RPMI7951 (cell line): ENCODE results near the gene AKR1B1. TPM values are rescaled to one million over a fixed set of nuclear protein-coding genes. Genes with fewer than 3 reads are reported as not detected.

Experiments
- DNase-seq: peaks from one replicate; pipeline ENCODE4 v3.0.0-alpha.2; 2012; ENCODE audit warnings: low read depth
- total RNA-seq: library from RNA; depleted of rRNA; stranded (reverse); fragments of >200 nt; shearing (Covaris generic); gene quantifications from 2 replicates; pipeline ENCODE4 v1.2.3, GENCODE V29; 2014

AKR1B1 gene
- total RNA-seq, 1 experiment from 2014 or later, result 358 TPM

DNA sequence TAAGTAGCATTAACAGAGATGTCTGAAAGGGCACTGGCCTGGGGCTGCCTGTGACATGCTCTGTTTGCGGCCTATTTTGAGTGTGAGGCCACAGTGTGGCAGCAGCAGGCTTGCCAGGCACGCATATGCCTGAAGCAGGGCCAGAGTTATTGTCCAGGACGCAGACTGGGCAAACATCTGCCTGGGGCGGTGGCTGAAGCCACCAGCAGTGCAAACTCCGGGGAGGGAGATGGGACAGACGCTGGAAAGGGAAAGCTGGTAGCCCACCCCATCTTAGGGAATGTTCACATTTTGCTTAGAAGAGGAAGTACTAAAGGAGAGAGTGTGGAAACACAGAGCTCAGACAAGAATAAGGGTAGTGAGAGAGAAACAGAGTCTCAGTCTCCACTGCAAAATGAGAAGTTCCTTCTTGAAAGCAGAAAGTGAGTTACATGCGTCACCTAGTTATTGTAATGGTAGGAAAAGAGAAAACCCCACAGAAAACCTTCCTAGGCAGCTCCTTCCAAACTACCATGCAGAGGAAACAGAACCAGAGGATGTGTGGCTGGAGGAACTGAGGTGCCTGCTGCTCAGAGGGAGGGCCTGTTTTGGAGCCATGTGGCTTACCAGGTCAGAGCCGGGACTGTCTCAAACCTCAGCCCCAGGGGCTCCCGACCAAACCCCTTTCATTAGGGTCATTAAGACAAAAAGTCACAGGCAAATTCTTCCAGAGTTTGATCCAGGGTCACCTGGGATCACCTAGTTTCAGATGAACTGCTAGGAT lies 14.5 kb downstream of the AKR1B1 start:
- DNase-seq, result peak; percentile 67

DNA sequence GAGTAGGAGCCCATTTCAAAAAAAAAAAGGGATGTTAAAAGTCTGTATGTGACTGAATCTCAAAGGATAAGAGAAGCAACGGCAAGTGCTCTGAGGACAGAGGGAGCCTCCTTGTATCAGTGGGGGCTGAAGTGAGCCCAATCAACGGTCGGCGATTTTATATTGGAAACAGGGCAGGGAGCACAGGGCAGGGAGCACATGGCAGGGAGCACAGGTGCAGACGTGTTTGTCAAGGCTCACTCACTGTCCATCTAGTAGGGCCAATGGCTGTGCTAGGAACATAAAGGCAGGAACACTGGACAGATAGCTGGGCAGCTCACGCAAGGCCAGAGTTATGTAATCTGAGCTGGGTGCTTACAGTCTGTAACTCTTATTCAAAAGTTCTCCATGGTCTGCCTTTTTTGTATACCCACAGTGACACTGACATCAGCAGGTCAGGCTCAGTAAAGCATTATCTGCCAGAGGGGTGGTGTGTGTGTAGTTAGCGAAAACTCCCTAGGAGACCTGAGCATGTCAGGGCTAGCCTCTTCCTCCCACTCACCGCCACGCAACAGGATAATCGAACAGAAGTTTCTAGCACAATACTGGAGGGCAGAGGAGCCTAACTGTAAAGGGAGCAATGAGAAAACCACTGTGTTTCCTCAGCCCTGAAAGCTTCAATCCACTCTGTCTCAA lies 15.4 kb downstream of the AKR1B1 start:
- DNase-seq, result no peak

DNA sequence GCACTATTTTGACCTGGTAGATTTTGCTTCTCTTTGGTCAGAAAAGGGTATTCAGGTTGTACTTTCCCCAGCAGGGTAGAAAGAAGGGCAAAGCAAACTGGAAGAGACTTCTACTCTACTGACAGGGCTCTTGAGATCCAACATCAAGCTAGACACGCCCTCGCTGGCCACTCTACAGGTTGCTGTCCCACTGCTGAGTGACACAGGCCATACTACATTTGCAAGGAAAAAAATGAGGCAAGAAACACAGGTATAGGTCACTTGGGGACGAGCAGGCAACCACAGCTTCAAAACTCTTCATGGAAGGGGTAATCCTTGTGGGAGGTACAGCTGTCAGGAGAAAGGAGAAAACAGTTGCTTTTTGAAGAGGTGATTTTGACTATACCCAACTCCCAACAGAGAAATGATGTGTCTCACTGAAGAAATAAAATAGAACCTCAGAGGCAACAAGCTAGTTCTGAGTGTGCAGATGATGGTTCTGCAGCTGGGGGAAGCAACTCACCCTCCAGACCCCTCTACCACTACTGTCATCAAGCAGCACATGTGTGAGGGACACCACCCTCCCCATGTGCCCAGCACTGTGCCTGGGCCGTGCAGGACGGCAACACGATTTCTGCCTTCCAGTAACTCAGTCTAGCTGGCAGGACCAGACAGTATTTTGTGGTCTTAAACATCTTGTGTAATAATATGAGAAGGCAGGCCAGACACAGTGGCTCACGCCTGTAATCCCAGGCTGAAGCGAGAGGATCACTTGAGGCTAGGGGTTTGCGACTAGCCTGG lies 16.3 kb downstream of the AKR1B1 start:
- DNase-seq, result no peak

DNA sequence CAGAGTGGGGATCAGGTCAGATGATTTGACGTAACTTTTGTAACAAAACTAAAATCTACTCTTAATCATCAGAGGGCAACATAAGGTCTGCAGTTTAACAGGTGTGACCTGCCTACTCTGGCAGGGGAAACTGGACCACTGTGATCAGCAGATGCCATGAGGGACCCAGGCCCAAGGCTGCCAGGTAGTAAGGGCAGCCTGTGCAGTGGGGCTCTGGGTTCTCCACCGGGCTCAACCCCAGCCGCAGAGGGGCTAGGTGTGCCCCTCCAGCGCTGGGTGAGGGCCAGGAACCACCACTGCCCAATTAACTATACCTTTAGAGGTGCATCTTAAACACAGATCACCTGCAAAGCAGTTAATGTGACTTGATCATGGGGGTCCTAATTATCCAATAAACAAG lies 17.6 kb downstream of the AKR1B1 start:
- DNase-seq, result no peak

DNA sequence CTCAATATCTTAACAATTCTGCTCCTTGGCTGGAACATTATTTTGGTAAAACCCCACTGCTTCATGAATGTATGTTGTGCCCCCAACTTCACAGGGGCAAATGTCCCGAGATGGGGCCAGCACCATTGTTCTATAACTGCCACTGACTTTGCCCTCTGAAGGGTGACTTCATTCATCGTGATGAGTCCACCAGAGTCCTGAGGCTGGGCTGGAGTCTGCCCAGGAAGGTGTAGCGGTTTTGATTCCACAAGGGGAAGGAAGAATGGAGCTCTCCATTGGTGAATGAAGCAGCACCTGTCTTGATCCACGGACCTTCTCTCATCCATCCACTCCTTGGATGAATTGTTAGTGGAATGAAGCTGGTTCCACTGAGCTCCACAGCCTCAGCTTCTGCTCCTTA lies 18.4 kb downstream of the AKR1B1 start:
- DNase-seq, result no peak

DNA sequence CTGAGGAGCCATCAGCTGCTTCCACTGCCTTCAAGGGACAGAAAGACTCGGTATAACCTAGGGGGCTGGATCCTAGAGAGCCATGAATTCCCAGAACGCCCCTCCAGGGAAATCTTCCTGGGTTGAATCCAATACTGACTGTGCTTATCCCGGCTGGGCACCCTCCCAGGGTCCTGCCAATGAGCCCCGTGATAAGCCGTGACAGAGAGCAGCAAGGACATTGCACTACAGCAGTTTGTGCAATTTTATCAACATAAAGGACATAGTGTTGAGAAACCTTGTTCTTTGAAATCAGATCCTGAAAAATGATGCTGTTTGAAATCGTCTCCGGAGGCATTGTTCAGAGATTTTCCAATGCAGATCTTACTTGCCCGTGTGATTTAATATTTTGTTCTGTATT lies 18.8 kb downstream of the AKR1B1 start:
- no peak for DNase-seq

DNA sequence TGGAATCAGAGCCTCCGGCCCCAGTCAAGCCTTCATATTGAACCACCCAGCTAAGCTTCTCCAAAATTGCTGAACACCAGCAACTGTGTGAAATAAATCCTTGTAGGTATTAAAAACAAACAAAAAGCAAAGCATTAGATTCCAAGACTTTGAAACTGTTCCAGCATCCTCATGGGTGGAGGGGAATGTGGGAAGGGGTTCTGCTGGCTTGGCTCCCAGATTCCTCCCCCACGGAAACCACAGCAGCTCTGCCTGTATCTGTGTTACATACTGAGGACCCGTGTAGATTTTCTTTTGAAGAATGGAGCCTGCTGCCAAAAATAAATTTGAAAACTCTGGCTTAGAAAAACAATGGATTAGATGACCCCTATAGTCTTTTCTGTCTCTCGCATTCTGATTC lies 20.0 kb downstream of the AKR1B1 start:
- DNase-seq, result no peak

DNA sequence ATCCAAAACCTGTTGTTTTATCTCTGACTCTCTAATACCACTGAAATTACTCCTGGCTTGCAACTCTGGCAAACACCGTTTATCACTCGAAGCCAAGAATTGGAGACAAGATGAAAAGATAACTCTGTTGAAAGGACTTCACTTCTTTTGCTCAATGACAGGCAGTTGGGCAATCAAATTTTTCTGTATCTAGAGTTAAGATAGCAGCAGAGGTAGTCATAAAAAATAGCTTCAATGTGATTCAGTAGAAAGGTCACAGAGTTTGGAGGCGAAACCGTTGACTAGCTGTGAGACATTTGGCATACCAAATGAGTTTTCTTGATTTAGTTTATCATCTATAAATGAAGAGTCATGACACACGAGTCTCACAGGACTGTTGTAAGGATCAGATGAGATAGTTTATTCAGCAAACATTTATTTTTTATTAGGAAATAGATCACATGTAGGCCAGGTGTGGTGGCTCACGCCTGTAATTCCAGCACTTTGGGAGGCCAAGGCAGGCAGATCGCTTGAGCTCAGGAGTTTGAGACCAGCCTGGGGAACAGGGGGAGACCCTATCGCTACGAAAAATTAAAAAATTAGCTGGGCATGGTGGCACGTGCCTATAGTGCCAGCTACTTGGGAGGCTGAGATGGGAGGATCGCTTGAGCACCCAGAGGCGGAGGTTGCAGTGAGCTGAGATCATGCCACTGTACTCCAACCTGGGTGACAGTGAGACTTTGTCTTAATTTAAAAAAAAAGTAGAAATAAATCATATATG lies 23.6 kb downstream of the AKR1B1 start:
- DNase-seq, result peak; percentile 36

DNA sequence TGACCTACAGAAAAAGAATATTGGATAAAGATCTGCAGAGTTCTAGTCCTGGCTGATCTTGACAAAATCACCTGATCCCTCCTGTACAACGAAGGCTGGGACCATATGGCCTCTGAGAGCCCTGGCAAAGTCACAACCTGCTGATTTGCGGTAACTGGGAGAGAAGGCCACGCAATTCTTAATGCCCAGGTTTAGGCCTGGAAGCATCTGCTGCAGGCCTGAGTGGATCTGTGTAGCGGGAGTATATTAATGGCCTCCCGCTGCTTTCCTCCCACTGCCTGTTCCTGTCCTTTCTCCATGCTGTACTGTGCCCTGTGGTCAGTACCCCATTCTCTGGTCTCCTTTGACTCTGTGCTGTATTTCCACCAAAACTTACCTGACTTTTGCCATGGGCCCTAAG lies 24.2 kb downstream of the AKR1B1 start:
- no peak for DNase-seq

DNA sequence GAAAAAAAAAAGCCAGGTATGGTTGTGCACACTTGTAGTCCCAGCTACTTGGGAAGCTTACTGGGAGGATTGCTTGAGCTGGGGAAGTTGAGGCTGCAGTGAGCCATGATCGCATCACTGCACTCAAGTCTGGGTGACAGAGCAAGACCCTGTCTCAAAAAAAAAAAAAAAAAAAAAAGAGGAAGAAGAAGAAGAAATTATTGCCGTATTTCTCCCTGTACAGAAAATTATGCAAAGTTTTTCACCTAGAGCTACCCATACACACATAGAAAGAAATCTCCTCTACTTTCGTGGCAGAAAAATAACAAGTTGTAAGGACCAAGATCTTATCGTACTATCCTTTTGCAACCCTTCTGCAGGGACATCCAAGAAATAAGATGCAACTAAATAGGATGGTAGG lies 25.5 kb downstream of the AKR1B1 start:
- no peak for DNase-seq

DNA sequence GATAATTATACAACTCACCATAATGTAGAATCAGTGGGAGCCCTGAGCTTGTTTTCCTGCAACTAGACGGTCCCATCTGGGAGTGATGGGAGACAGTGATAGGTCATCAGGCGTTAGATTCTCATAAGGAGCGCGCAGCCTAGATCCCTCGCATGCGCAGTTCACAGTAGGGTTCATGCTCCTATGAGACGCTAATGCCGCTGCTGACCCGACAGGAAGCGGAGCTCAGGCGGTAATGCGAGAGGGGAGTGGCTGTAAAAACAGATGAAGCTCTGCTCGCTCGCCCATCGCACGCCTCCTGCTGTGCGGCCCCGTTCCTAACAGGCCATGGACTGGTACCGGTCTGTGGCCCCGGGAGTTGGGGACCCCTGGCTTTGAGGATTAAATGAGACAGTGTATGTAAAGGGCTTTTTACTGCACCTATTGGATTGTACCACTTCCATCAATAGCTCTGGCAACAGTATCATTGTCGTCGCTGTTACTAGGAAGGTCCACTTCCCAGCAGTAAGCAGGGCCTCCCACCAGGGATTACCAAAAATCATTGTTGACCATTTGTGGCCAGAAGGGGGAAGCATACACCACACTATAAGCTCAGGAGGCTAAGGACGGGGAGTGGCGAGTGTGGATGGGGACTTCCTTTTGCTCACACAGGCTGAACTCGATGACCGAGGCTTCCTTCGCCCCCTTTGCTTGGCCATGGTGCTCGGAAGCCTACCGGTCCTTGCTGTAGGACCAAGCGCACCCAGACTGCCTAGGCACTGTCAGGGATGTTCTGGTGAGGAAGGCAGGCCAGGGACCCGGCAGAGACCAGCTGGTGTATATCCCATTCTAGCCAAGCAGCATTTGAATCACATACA lies 26.4 kb downstream of the AKR1B1 start:
- peak; percentile 96 for DNase-seq

DNA sequence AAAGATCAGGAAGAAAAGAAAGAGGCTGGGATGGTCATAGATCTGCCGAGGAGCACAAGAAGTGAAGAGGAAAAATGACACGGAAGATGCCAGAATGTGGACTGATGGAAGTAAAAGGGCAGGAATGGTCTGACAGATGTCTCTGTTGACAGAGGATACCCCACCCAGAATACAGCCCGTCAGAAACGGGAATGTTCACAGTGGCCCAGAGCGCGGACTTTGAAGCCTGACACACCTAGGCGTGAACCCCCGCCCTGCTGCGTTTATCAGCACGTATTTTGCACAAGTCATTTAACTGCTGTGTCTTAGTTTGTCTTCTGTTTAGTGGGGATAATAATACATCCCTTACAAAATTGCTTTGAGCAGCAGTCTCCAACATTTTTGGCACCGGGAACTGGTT lies 27.1 kb downstream of the AKR1B1 start:
- no peak for DNase-seq

DNA sequence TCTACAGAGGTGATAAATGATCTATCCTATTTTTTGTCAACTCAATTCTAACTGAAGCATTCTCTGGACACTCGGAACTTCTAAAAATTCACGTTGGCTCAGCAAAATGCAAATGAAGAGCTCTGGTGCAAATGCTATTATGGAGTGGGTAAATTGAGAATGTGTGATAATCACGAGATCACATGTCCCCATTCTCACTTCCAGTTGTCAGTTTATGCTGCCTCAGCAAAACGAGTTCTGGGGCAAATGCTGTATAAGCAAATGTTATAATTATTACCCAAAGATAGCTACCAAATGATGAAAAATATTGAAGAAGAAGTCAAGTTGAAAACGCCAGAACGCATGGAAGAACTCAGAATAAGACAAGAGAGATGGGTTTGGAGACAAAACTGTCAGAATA lies 29.4 kb downstream of the AKR1B1 start:
- DNase-seq, result no peak

DNA sequence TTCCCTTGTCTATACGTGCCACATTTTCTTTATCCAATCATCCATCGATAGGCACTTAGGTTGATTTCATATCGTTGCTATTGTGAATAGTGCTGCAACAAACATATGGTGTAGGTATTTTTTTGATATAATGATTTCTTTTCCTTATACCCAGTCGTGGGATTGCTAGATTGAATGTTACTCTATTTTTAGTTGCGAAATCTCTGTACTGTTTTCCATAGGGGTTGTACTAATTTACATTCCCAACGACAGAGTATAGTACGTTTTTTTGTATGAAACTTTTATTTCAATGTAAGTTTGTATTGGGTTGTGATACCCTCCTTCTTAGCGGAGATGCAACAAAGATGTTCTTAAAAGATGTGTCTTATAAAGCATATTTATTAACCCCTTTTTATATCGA lies 30.0 kb downstream of the AKR1B1 start:
- no peak for DNase-seq

DNA sequence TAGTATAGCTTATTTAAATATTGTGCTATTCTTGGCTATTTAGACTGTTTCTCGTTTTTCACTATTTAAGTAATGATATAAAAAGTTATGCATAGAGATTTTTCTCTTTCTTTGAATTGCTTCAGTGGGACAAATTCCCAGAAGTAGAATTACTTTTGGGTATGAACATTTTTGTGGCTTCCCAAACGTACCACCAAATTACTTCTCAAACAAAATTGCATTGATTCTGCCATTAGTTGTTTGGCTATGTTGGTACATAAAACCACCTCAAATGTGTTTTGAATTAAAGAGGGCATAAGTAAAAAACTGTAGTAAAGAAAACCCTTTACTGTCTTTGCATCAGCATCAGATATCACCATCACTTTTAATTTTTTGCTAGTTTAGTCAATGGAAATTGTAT lies 31.0 kb downstream of the AKR1B1 start:
- DNase-seq, result no peak

DNA sequence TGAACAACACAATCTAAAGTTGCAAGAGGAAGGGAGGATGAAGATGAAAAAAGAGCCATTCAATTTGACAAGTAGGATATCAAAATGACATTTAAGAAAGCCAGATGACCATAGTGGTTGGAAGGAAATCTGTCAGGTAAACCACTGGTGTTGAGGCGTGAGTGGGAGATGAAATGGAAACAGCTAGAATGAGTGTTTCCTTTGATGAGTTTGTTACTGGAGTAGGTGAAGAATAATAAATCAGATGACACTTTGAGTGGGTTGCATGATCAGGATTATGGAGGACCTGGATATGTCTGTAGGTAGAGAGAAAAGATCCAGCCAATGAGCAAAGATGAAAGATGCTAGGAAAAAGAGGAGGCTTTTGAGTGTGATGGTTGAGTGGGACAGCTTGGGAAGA lies 33.1 kb downstream of the AKR1B1 start:
- no peak for DNase-seq

DNA sequence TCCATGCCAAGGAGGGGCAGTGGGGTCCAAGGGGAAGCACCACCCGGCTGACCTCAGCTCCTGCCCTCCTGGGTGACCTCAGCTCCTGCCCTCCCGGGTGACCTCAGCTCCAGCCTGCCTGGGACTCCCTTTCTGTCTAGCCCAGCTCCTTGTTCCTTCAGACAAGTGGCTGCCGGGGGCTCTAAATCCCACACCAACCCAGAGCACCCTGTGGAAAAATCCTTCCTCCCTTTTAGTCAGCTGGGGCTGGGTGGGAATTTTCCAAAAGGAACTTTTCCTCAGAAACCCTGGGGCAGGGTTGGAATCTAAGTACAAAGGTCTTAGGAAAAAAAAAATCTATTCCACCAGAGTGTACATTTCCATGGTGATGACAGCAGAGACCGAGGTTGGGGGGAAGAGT lies 36.3 kb downstream of the AKR1B1 start:
- no peak for DNase-seq

DNA sequence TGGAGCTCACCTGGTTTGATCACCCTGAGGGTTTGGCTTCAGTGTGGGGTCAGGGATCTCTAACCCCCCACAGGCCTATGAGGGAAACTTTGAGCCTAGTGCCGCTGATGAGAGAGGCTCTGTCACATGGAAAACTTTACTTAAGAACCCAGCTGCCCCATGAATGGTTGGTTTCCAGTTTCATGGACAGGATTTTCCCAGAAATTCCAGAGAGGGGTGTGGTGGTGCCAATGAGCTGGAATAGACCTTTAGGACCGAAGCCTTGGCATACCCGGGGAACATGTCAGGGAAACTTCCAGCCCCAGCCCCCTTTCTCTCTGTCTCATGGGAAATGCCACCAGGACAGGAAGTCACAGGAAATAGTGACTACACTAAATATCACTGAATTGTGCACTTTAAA lies 36.9 kb downstream of the AKR1B1 start:
- peak; percentile 48 for DNase-seq

DNA sequence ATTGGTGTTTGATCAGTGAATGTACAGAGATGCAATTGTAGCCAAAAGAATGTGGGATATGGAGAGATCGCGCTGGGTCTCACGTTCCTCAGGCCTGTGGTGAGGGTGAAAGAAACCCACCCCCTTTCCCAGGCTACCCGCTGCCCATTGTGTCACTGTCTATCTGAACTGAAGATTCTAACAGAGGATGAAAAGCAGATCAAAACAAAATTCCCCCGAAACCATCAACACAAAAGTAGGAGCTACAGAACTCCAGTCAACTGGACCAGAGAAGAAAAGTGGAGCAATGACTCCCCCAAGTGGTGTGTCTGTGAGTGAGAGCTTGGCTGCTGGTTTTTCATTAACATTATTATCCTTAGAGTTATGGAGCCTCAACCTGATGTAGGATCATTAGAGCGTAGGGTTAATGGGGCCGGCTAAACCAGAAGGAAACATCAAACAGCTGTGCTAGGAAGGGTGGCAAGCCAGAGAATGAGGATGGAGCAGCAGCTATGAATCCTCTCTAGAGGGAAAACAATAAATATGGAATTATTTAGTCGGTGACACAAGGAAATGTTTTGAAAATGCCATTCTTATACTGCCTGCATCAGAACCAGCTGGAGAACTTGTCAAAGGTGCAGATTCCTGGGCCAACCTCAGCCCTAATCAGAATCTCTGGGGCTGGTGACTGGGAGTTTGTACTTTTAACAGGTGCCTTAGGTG lies 38.3 kb downstream of the AKR1B1 start:
- peak; percentile 64 for DNase-seq

DNA sequence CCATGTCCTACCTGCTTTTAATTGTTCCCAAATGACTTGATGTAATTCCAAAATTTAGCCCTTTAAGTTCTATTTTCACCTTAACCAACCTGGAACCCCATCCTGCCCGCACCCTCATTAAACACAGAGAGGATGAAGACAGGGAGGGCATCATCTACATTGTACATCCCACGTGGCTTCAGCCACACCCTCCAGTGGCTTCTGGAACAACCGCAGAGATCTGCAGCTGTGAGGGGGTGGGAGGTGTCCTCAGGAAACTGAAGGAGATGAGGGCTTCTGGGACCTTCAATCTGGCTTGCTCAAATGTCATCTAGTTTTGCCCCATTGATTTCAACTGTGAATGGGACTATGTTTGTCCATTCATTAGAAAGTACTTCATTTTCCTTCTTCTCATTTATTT lies 39.0 kb downstream of the AKR1B1 start:
- peak; percentile 14 for DNase-seq

DNA sequence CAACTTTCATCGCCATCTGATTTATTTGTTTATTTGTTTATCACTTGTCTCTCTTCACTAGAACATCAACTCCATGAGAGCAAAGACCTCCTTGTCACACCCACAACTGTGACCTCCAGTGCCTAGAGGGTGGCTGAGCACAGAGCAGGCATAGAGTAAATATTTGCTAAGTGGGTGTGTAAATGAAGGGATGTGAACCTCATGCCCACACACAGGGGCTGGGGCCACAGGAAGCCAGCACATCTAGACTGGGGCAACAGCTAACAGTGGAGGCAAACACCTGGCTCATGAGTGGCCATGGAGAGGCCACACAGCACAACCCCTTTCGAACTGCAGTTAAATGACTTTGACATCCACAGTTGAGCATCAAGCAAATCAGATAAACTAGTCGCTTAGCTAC lies 39.8 kb downstream of the AKR1B1 start:
- no peak for DNase-seq
